B cell (primary cell): ENCODE results near the gene MYCN. TPM values are rescaled to one million over a fixed set of nuclear protein-coding genes. Genes with fewer than 3 reads are reported as not detected.

Source experiments
- ATAC-seq: fragments of 200-7000 bp; cut with Tn5 transposase; one replicate; pipeline ENCODE4 v1.10.0; 2021; ENCODE audit warnings: low read depth, mild to moderate bottlenecking, moderate number of reproducible peaks, moderate library complexity
- CTCF ChIA-PET: fragments of 350-600 bp; sonication (Branson Sonifier 250); formaldehyde crosslinking; loops from one replicate; lab custom pipeline; 2021; ENCODE audit warnings: antibody characterized with exemption, inconsistent platforms; lab: Charles Lee
- POLR2A ChIA-PET: fragments of 350-600 bp; sonication (Branson Sonifier 250); formaldehyde crosslinking; loops from one replicate; lab custom pipeline; 2021; ENCODE audit warnings: antibody characterized with exemption; lab: Charles Lee
- DNase-seq: peaks from one replicate; pipeline ENCODE4 v3.0.0; 2013
- H2AFZ ChIP-seq: 2 replicates; pipeline ENCODE4 v1.6.1; 2012; ENCODE audit warnings: mild to moderate bottlenecking, low read depth, low read length; ENCODE audit not compliant: insufficient read depth, poor library complexity, severe bottlenecking
- H3K27ac ChIP-seq, 2 donors: 1 replicate in 1 of 2; 2 replicates in 1 of 2; pipeline ENCODE4 v1.5.1; 2012 to 2013; ENCODE audit warnings: low read length in 2 of 2, mild to moderate bottlenecking in 2 of 2, moderate library complexity in 1 of 2
- H3K27me3 ChIP-seq, 4 experiments: fragments of 200-600 bp in 1 of 4; sonication (generic) in 1 of 4; replicated peaks in 1 of 4; 1 replicate in 2 of 4; 2 replicates in 2 of 4; pipeline versions ENCODE4 v1.6.1 to v1.7.0; 2013 to 2016; ENCODE audit warnings: low read length in 3 of 4, mild to moderate bottlenecking in 2 of 4, mixed read lengths in 1 of 4, moderate library complexity in 1 of 4; ENCODE audit not compliant: insufficient read depth in 4 of 4, control insufficient read depth in 3 of 4; ENCODE audit errors: control extremely low read depth in 1 of 4
- H3K36me3 ChIP-seq, 2 experiments: replicated peaks in 1 of 2; 1 replicate in 1 of 2; 2 replicates in 1 of 2; pipeline versions ENCODE4 v1.6.1 to v1.7.1; 2013; ENCODE audit warnings: low read length in 1 of 2; ENCODE audit not compliant: insufficient read depth in 2 of 2, control insufficient read depth in 1 of 2; ENCODE audit errors: control extremely low read depth in 1 of 2, extremely low read depth in 1 of 2
- H3K4me1 ChIP-seq, 2 donors: fragments of 200-600 bp in 1 of 2; sonication (generic) in 1 of 2; 1 replicate in 1 of 2; 2 replicates in 1 of 2; pipeline versions ENCODE4 v1.5.1 to v1.6.1; 2013 to 2017; ENCODE audit warnings: low read length in 2 of 2; ENCODE audit not compliant: control insufficient read depth in 2 of 2, insufficient read depth in 2 of 2
- H3K4me2 ChIP-seq: replicated peaks from 2 replicates; pipeline ENCODE3; 2012; ENCODE audit warnings: mild to moderate bottlenecking, low read depth, low read length; ENCODE audit not compliant: poor library complexity, severe bottlenecking
- H3K4me3 ChIP-seq, 5 experiments: fragments of 200-600 bp in 1 of 5; sonication (generic) in 1 of 5; 1 replicate in 3 of 5; 2 replicates in 2 of 5; pipeline versions ENCODE4 v1.5.1 to v1.7.0; 2011 to 2016; ENCODE audit warnings: low read length in 4 of 5, mild to moderate bottlenecking in 4 of 5, low read depth in 2 of 5, control low read depth in 1 of 5, moderate library complexity in 1 of 5; ENCODE audit not compliant: insufficient read depth in 1 of 5; ENCODE audit errors: control extremely low read depth in 1 of 5, extremely low read depth in 1 of 5
- H3K79me2 ChIP-seq: fragments of 200-600 bp; sonication (generic); one replicate; pipeline ENCODE4 v1.6.0; 2016; ENCODE audit warnings: low read length; ENCODE audit not compliant: control insufficient read depth, insufficient read depth
- H3K9ac ChIP-seq: fragments of 200-600 bp; sonication (generic); 2 replicates; pipeline ENCODE4 v1.6.1; 2017; ENCODE audit warnings: mild to moderate bottlenecking, low read length, moderate library complexity
- H3K9me3 ChIP-seq, 3 donors: one replicate each; pipeline versions ENCODE4 v1.6.1 to v1.7.1; 2013; ENCODE audit warnings: low read length in 2 of 3; ENCODE audit not compliant: control insufficient read depth in 2 of 3, insufficient read depth in 1 of 3; ENCODE audit errors: control extremely low read depth in 1 of 3
- H4K20me1 ChIP-seq: 2 replicates; pipeline ENCODE4 v1.6.0; 2012; ENCODE audit warnings: mild to moderate bottlenecking, low read length; ENCODE audit not compliant: insufficient read depth, control insufficient read depth, poor library complexity, severe bottlenecking
- H3K27ac Mint-ChIP-seq: one replicate; pipeline ENCODE4 v1.8.0; 2021; ENCODE audit warnings: mixed read lengths
- H3K27me3 Mint-ChIP-seq: one replicate; pipeline ENCODE4 v1.8.0; 2021; ENCODE audit warnings: mixed read lengths
- H3K4me1 Mint-ChIP-seq: one replicate; pipeline ENCODE4 v1.8.0; 2021; ENCODE audit warnings: mixed read lengths
- H3K4me3 Mint-ChIP-seq: one replicate; pipeline ENCODE4 v1.8.0; 2021; ENCODE audit warnings: mixed read lengths
- H3K9me3 Mint-ChIP-seq: one replicate; pipeline ENCODE4 v1.8.0; 2022; ENCODE audit warnings: mixed read lengths; ENCODE audit not compliant: insufficient read depth
- CTCF ChIP-seq: fragments of 200-600 bp; IDR thresholded peaks from one replicate; pipeline ENCODE4 v1.8.0; 2022; ENCODE audit warnings: antibody characterized with exemption, mild to moderate bottlenecking
- EZH2 ChIP-seq: IDR thresholded peaks from 2 replicates; pipeline ENCODE4 v1.6.1; 2012; ENCODE audit warnings: borderline replicate concordance, low read depth, mild to moderate bottlenecking, moderate library complexity, low read length; ENCODE audit not compliant: insufficient read depth, poor library complexity, severe bottlenecking
- WGBS: methylation state at CpG from one replicate; pipeline ENCODE4 v1.1.5; 2013; ENCODE audit warnings: missing lambda C conversion rate; ENCODE audit not compliant: insufficient coverage; 5-methylcytosine and 5-hydroxymethylcytosine counted together
- intact Hi-C: fragments of 100-400 bp; cut with micrococcal nuclease; formaldehyde crosslinking; loops from one replicate; pipeline ENCODE4 v1.10.0; 2022
- polyA plus RNA-seq: library from polyadenylated mRNA; depleted of rRNA; stranded (reverse); fragments of >200 nt; gene quantifications from 2 replicates; pipeline ENCODE4 v1.2.3, GENCODE V29; 2012
- total RNA-seq, 2 donors: library from RNA; stranded (reverse); fragments of 120-200 nt in 1 of 2; gene quantifications; 1 replicate in 1 of 2; 2 replicates in 1 of 2; pipeline versions ENCODE4 v1.2.3 to v1.2.4, GENCODE V29; 2013 to 2022

Gene MYCN
- total and polyA plus RNA-seq, 2 donors (not counting 1 experiment from before 2014, with no cell fraction given), result not detected

DNA sequence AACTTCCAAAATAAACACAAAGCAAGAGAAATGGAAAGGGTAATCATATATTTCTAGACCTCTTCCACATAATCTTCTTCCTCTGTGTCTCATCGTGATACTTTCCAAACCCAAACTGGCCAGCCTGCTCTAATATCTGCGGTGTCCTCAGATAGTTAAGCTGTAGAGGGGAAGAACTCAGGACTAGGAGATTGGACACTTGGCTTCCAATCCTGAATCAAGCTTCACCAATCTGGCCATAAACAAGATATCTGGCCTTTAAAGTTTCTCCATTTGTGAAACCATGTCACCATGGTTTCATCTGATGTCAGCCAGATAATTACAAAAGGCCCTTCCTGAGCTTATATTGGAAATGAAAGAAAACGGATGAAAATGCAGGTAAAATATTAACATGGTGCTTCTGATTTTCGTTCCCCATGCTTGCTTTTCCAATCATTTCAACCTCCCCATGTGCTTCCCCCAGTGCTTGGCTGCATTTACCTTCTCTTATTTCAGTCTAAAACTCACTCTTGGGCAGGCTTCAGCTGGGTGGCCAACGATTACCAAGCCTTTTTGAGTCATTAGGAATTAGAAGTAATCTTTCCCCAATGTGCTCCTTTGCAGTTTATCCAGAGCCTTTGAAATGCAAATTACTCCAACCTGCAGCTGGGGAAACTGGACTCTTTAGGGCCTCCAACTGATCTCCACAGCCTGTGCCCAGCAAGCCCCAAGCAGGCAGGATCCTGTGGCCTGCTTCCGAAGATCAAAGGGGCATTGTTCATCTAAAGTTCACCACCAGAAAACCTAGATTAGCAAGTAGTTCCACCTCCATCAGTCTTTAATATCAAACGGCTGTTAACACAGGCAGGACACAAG lies 44.5 kb upstream of the MYCN start:
- intact Hi-C loops, result no loop called here
- Histone ChIP-seq H3K4me1 (no peaks in the 10 kb centered on the region), H3K27ac (no peak overlapping the region), H3K9me3 (peaks cover 1 to 11% (median 3%) of the 10 kb centered on the region in 3 donors), H2AFZ (no peak overlapping the region), H3K27me3 (peaks cover 0 to 3% (median 0%) of the 10 kb centered on the region in 4 experiments), H3K4me3 (no peak overlapping the region), H3K4me2 (no peak overlapping the region), H3K36me3 (no peaks in the 10 kb centered on the region), H3K9ac (no peak overlapping the region), H3K79me2 (no peaks in the 10 kb centered on the region), H4K20me1 (no peaks in the 10 kb centered on the region)
- H3K4me3 Mint-ChIP-seq, result no peak overlapping the region
- H3K27me3 Mint-ChIP-seq, result no peaks in the 10 kb centered on the region
- no peak overlapping the region for H3K27ac Mint-ChIP-seq
- ChIA-PET CTCF (no interaction called here), POLR2A (no interaction called here)
- no peak for DNase-seq
- WGBS, result 57% methylated on average over 1 of the region's 7 CpGs
- no peak for TF ChIP-seq EZH2
- TF ChIP-seq CTCF, result no peak
- no peaks in the 10 kb centered on the region for H3K4me1 Mint-ChIP-seq
- peaks cover 6% of the 10 kb centered on the region for H3K9me3 Mint-ChIP-seq
- ATAC-seq, result no peak

DNA sequence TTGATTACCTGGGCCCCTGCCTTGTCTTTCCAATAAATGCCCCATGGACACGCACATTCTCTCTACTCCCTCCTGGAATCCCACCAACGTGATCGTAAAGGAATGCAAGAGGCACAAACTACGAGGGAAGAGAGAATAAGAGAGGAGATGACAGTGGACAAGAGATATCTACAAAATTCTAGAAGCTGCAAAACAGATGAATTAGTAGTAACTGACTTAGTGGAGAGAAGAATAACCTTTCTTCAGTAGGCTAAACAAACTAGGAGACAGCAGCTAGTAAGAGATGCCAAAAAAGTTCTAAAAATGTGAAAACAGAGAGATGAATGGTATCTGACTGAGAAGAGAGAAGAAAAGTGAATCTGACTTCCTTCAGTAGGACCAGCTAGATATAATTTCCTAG lies 43.5 kb upstream of the MYCN start:
- TF ChIP-seq CTCF, result no peak
- Mint-ChIP-seq H3K27ac (no peak overlapping the region), H3K4me1 (no peaks in the 10 kb centered on the region), H3K4me3 (no peak overlapping the region), H3K9me3 (peaks cover 10% of the 10 kb centered on the region), H3K27me3 (no peaks in the 10 kb centered on the region)
- H2AFZ ChIP-seq, result no peak overlapping the region
- no peak overlapping the region for H3K9ac ChIP-seq
- ChIA-PET POLR2A (no interaction called here), CTCF (no interaction called here)
- no peaks in the 10 kb centered on the region for H3K4me1 ChIP-seq
- WGBS, result no CpG with 5 or more reads among the region's 4 CpGs
- H3K79me2 ChIP-seq, result no peaks in the 10 kb centered on the region
- H3K36me3 ChIP-seq, result no peaks in the 10 kb centered on the region
- H3K4me3 ChIP-seq, result no peak overlapping the region
- H3K9me3 ChIP-seq, result peaks cover 1 to 11% (median 3%) of the 10 kb centered on the region in 3 donors
- H3K27me3 ChIP-seq, result peaks cover 0 to 3% (median 0%) of the 10 kb centered on the region in 4 experiments
- no peak for ATAC-seq
- no peak overlapping the region for H3K4me2 ChIP-seq
- H4K20me1 ChIP-seq, result no peaks in the 10 kb centered on the region
- intact Hi-C loops, result no loop called here
- no peak for DNase-seq
- H3K27ac ChIP-seq, result no peak overlapping the region
